ENCODE data around the gene LDAF1.

The LDAF1 gene

GRCh38 chr16:21158208-21159110 is at the start of gene LDAF1:
Gene LDAF1, plus strand, starts transcription at chr16:21158674. Its CDS starts 2,509 bp downstream, at chr16:21161183.
- TF ChIP-seq CTCF (IDR thresholded peaks at IDR 0.05), result no peak

- TF ChIP-seq CTCF (IDR thresholded peaks at IDR 0.05), result no peak
Observed at GRCh38 chr16:21116148-21116693, 42.3 kb upstream of the LDAF1 start.

GRCh38 chr16:21117567-21117966 is 40.9 kb upstream of the LDAF1 start:
- TF ChIP-seq CTCF (IDR thresholded peaks at IDR 0.05), result no peak

GRCh38 chr16:21120976-21121520 is 37.4 kb upstream of the LDAF1 start:
- no peak for TF ChIP-seq CTCF (IDR thresholded peaks at IDR 0.05)

GRCh38 chr16:21125191-21125590 is 33.3 kb upstream of the LDAF1 start:
- TF ChIP-seq CTCF (IDR thresholded peaks at IDR 0.05), result no peak

GRCh38 chr16:21126518-21126917 is 32.0 kb upstream of the LDAF1 start:
- TF ChIP-seq CTCF (IDR thresholded peaks at IDR 0.05), result no peak

- TF ChIP-seq CTCF (IDR thresholded peaks at IDR 0.05), result no peak
Observed at GRCh38 chr16:21128991-21129390, 29.5 kb upstream of the LDAF1 start.
